Trophoblast cell (in vitro differentiated cells and primary cell): Measurements from ENCODE around the gene PLA2G4D.

Source experiments
- DNase-seq, 2 donors: peaks; one replicate each; pipeline ENCODE4 v3.0.0-alpha.2; 2016
- H2AFZ ChIP-seq: 2 replicates; pipeline ENCODE4 v1.6.1; 2013; ENCODE audit warnings: low read length, moderate library complexity, mild to moderate bottlenecking; ENCODE audit not compliant: insufficient read depth, poor library complexity
- H2AK5ac ChIP-seq: 2 replicates; pipeline ENCODE4 v1.6.1; 2013; ENCODE audit warnings: mild to moderate bottlenecking, low read length
- H2BK120ac ChIP-seq: 2 replicates; pipeline ENCODE4 v1.6.1; 2013; ENCODE audit warnings: low read length, mild to moderate bottlenecking, moderate library complexity; ENCODE audit not compliant: insufficient read depth, poor library complexity
- H2BK12ac ChIP-seq: 2 replicates; pipeline ENCODE4 v1.6.1; 2013; ENCODE audit warnings: mild to moderate bottlenecking, low read length, moderate library complexity
- H2BK5ac ChIP-seq: 2 replicates; pipeline ENCODE4 v1.6.1; 2013; ENCODE audit warnings: low read length, low read depth, moderate library complexity, mild to moderate bottlenecking; ENCODE audit not compliant: poor library complexity
- H3K14ac ChIP-seq: 2 replicates; pipeline ENCODE4 v1.6.1; 2013; ENCODE audit warnings: mild to moderate bottlenecking, low read length
- H3K18ac ChIP-seq: 2 replicates; pipeline ENCODE4 v1.6.1; 2013; ENCODE audit warnings: mild to moderate bottlenecking, low read length
- H3K23ac ChIP-seq: 2 replicates; pipeline ENCODE4 v1.6.1; 2013; ENCODE audit warnings: low read length
- H3K27ac ChIP-seq: 2 replicates; pipeline ENCODE4 v1.5.1; 2013; ENCODE audit warnings: low read depth, mild to moderate bottlenecking, inconsistent platforms, low read length, moderate library complexity
- H3K27me3 ChIP-seq: 2 replicates; pipeline ENCODE4 v1.6.1; 2013; ENCODE audit warnings: inconsistent platforms, mild to moderate bottlenecking, low read length, moderate library complexity; ENCODE audit not compliant: insufficient read depth
- H3K36me3 ChIP-seq, 2 experiments: 1 replicate in 1 of 2; 2 replicates in 1 of 2; pipeline ENCODE4 v1.6.1; 2013; ENCODE audit warnings: low read length in 2 of 2, mild to moderate bottlenecking in 2 of 2, moderate library complexity in 1 of 2; ENCODE audit not compliant: insufficient read depth in 2 of 2, control insufficient read depth in 1 of 2
- H3K4ac ChIP-seq: 2 replicates; pipeline ENCODE4 v1.6.1; 2013; ENCODE audit warnings: low read depth, mild to moderate bottlenecking, low read length, moderate library complexity
- H3K4me1 ChIP-seq, 2 experiments: 1 replicate in 1 of 2; 2 replicates in 1 of 2; pipeline ENCODE4 v1.6.1; 2013; ENCODE audit warnings: low read length in 2 of 2, mild to moderate bottlenecking in 2 of 2, moderate library complexity in 1 of 2; ENCODE audit not compliant: insufficient read depth in 2 of 2, control insufficient read depth in 1 of 2
- H3K4me2 ChIP-seq: 2 replicates; pipeline ENCODE4 v1.6.1; 2013; ENCODE audit warnings: inconsistent platforms, mild to moderate bottlenecking, low read length, moderate library complexity
- H3K4me3 ChIP-seq: 2 replicates; pipeline ENCODE4 v1.5.1; 2013; ENCODE audit warnings: mild to moderate bottlenecking, low read depth, low read length, inconsistent platforms
- H3K79me1 ChIP-seq: one replicate; pipeline ENCODE4 v1.6.1; 2013; ENCODE audit warnings: low read length
- H3K79me2 ChIP-seq: 2 replicates; pipeline ENCODE4 v1.6.1; 2013; ENCODE audit warnings: low read length, mild to moderate bottlenecking; ENCODE audit not compliant: control insufficient read depth, insufficient read depth, poor library complexity
- H3K9ac ChIP-seq: 2 replicates; pipeline ENCODE4 v1.6.1; 2013; ENCODE audit warnings: mild to moderate bottlenecking, low read length
- H3K9me3 ChIP-seq: 2 replicates; pipeline ENCODE4 v1.6.1; 2013; ENCODE audit warnings: low read depth, mild to moderate bottlenecking, control low read depth, inconsistent platforms, low read length; ENCODE audit not compliant: insufficient read depth
- H4K12ac ChIP-seq: 2 replicates; pipeline ENCODE4 v1.6.1; 2013; ENCODE audit warnings: low read depth, mild to moderate bottlenecking, low read length, moderate library complexity
- H4K8ac ChIP-seq: 2 replicates; pipeline ENCODE4 v1.6.1; 2013; ENCODE audit warnings: low read depth, mild to moderate bottlenecking, low read length, moderate library complexity
- H4K91ac ChIP-seq: one replicate; pipeline ENCODE4 v1.6.1; 2013; ENCODE audit warnings: low read depth, mild to moderate bottlenecking, low read length, moderate library complexity
- WGBS: extraction: QIAGEN DNeasy Blood & Tissue Kit; methylation state at CpG from one replicate; pipeline ENCODE4 v1.1.7; 2013; ENCODE audit warnings: missing lambda C conversion rate; ENCODE audit not compliant: insufficient read length, insufficient coverage; ENCODE audit errors: extremely low coverage; 5-methylcytosine and 5-hydroxymethylcytosine counted together

Gene PLA2G4D

GRCh38 chr15:42077689-42078088 is 16.7 kb downstream of the PLA2G4D start:
- H3K79me1 ChIP-seq = no peaks in the 10 kb centered on the region
- no peak overlapping the region for H3K23ac ChIP-seq
- H3K79me2 ChIP-seq = no peaks in the 10 kb centered on the region
- H2BK12ac ChIP-seq = no peak overlapping the region
- peaks cover 2% of the 10 kb centered on the region for H3K9me3 ChIP-seq
- H3K4me1 ChIP-seq = no peaks in the 10 kb centered on the region
- no CpG with 5 or more reads among the region's 3 CpGs for WGBS
- H2BK5ac ChIP-seq = no peak overlapping the region
- H3K27ac ChIP-seq = no peak overlapping the region
- no peak overlapping the region for H3K14ac ChIP-seq
- H3K9ac ChIP-seq = no peak overlapping the region
- no peak for DNase-seq
- no peak overlapping the region for H2BK120ac ChIP-seq
- H3K4me2 ChIP-seq = no peak overlapping the region
- H3K18ac ChIP-seq = no peak overlapping the region
- H3K27me3 ChIP-seq = no peaks in the 10 kb centered on the region
- no peak overlapping the region for H3K4me3 ChIP-seq
- H2AFZ ChIP-seq = no peak overlapping the region
- no peak overlapping the region for H4K91ac ChIP-seq
- no peaks in the 10 kb centered on the region for H3K36me3 ChIP-seq
- no peak overlapping the region for H2AK5ac ChIP-seq
- H3K4ac ChIP-seq = no peak overlapping the region
- no peak overlapping the region for H4K12ac ChIP-seq
- no peak overlapping the region for H4K8ac ChIP-seq

- no peak overlapping the region for H2BK5ac ChIP-seq
- H3K27ac ChIP-seq = no peak overlapping the region
- H3K36me3 ChIP-seq = no peaks in the 10 kb centered on the region
- no peak overlapping the region for H4K91ac ChIP-seq
- no peak overlapping the region for H4K12ac ChIP-seq
- WGBS = no CpG with 5 or more reads among the region's 6 CpGs
- no peak overlapping the region for H2BK12ac ChIP-seq
- no peak overlapping the region for H3K23ac ChIP-seq
- DNase-seq = peak; percentile 75
- H3K4me1 ChIP-seq = no peaks in the 10 kb centered on the region
- no peak overlapping the region for H3K4me2 ChIP-seq
- no peak overlapping the region for H3K14ac ChIP-seq
- no peak overlapping the region for H2AFZ ChIP-seq
- H3K27me3 ChIP-seq = no peaks in the 10 kb centered on the region
- no peak overlapping the region for H3K4ac ChIP-seq
- H3K9me3 ChIP-seq = no peaks in the 10 kb centered on the region
- no peak overlapping the region for H3K18ac ChIP-seq
- no peak overlapping the region for H2AK5ac ChIP-seq
- H2BK120ac ChIP-seq = no peak overlapping the region
- H4K8ac ChIP-seq = no peak overlapping the region
- no peaks in the 10 kb centered on the region for H3K79me2 ChIP-seq
- no peak overlapping the region for H3K9ac ChIP-seq
- no peaks in the 10 kb centered on the region for H3K79me1 ChIP-seq
- no peak overlapping the region for H3K4me3 ChIP-seq
These were observed 20.9 kb downstream of the PLA2G4D start for GRCh38 chr15:42073418-42073817.

GRCh38 chr15:42072141-42072685 is 22.1 kb downstream of the PLA2G4D start:
- WGBS = no CpG with 5 or more reads among the region's 11 CpGs
- H3K4ac ChIP-seq = no peak overlapping the region

DNA sequence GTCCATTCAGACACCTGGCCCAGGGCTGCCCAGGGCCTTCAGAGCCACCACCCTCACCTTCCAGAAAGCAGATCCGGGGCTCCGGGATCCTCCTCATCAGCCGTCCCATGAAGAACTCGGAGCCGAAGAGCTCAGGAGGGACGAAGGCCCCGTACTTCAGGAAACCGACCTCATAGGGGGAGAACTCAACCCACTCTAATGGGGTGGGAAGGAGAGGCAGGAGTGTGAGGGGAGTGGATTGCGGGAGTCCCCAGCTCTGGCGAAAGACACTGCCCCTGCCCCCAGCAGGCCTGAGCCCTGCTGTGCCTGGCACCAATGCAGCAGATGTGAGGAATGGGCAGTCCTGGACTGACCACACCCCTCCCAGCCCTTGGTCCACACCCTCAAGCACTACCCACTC is 22.6 kb downstream of the PLA2G4D start:
- H3K4me3 ChIP-seq = no peak overlapping the region
- H3K14ac ChIP-seq = no peak overlapping the region
- H4K91ac ChIP-seq = no peak overlapping the region
- no peak overlapping the region for H2AK5ac ChIP-seq
- H3K27me3 ChIP-seq = no peaks in the 10 kb centered on the region
- H4K12ac ChIP-seq = no peak overlapping the region
- no peaks in the 10 kb centered on the region for H3K79me1 ChIP-seq
- H3K18ac ChIP-seq = no peak overlapping the region
- H2BK12ac ChIP-seq = no peak overlapping the region
- no peak for DNase-seq
- no peak overlapping the region for H2BK120ac ChIP-seq
- H3K23ac ChIP-seq = no peak overlapping the region
- no peak overlapping the region for H3K9ac ChIP-seq
- no peak overlapping the region for H3K4ac ChIP-seq
- H3K4me1 ChIP-seq = no peaks in the 10 kb centered on the region
- no peaks in the 10 kb centered on the region for H3K79me2 ChIP-seq
- no peaks in the 10 kb centered on the region for H3K9me3 ChIP-seq
- no CpG with 5 or more reads among the region's 10 CpGs for WGBS
- H3K4me2 ChIP-seq = no peak overlapping the region
- H2AFZ ChIP-seq = no peak overlapping the region
- no peak overlapping the region for H3K27ac ChIP-seq
- no peaks in the 10 kb centered on the region for H3K36me3 ChIP-seq
- no peak overlapping the region for H2BK5ac ChIP-seq
- no peak overlapping the region for H4K8ac ChIP-seq

More at GRCh38 chr15:42072141-42072685, 22.1 kb downstream of the PLA2G4D start:
- H4K8ac ChIP-seq = no peak overlapping the region
- no peak overlapping the region for H2AK5ac ChIP-seq
- no peak overlapping the region for H2BK5ac ChIP-seq
- H2AFZ ChIP-seq = no peak overlapping the region
- H3K9me3 ChIP-seq = no peaks in the 10 kb centered on the region
- H2BK120ac ChIP-seq = no peak overlapping the region
- H3K27ac ChIP-seq = no peak overlapping the region
- no peaks in the 10 kb centered on the region for H3K79me2 ChIP-seq
- H3K9ac ChIP-seq = no peak overlapping the region
- no peaks in the 10 kb centered on the region for H3K4me1 ChIP-seq
- H2BK12ac ChIP-seq = no peak overlapping the region
- no peaks in the 10 kb centered on the region for H3K79me1 ChIP-seq
- no peak overlapping the region for H4K91ac ChIP-seq
- H3K14ac ChIP-seq = no peak overlapping the region
- DNase-seq = no peak
- H4K12ac ChIP-seq = no peak overlapping the region
- no peaks in the 10 kb centered on the region for H3K36me3 ChIP-seq
- no peak overlapping the region for H3K23ac ChIP-seq
- H3K4me3 ChIP-seq = no peak overlapping the region
- no peak overlapping the region for H3K18ac ChIP-seq
- no peak overlapping the region for H3K4me2 ChIP-seq
- H3K27me3 ChIP-seq = no peaks in the 10 kb centered on the region
